GM12878 (cell line): ENCODE measurements around the gene RPL7A. TPM values are rescaled to one million over a fixed set of nuclear protein-coding genes. Genes with fewer than 3 reads are reported as not detected.

Experiments
- ATAC-seq: fragments of 200-7000 bp; cut with Tn5 transposase; 3 replicates; pipeline ENCODE4 v1.9.1; 2020; ENCODE audit warnings: mild to moderate bottlenecking, moderate library complexity
- BruUV-seq: library from RNA; stranded (reverse); fragments of 400-500 nt; replicated peaks from 2 replicates; lab custom pipeline; 2021; lab: Mats Ljungman, UMichigan
- CTCF ChIA-PET: fragments of 300-600 bp; sonication (Branson Sonifier 250); formaldehyde crosslinking; extraction: SDS; loops from one replicate; lab custom pipeline; 2021; ENCODE audit warnings: inconsistent platforms; lab: Yijun Ruan, JAX
- POLR2A ChIA-PET: fragments of 350-600 bp; formaldehyde crosslinking; extraction: SDS; loops from one replicate; lab custom pipeline; 2021; ENCODE audit warnings: inconsistent platforms; lab: Charles Lee
- RAD21 ChIA-PET: fragments of 300-600 bp; sonication (Branson Sonifier 250); formaldehyde crosslinking; loops from one replicate; lab custom pipeline; 2023; ENCODE audit warnings: antibody characterized with exemption; ENCODE audit not compliant: unreplicated experiment; lab: Charles Lee
- SMC1A ChIA-PET: fragments of 300-600 bp; sonication (Branson Sonifier 250); formaldehyde crosslinking; loops from one replicate; lab custom pipeline; 2023; ENCODE audit not compliant: unreplicated experiment, uncharacterized antibody; lab: Charles Lee
- DNase-seq: peaks from one replicate; pipeline ENCODE4 v3.0.0-alpha.2; 2011; ENCODE audit warnings: low read depth, low spot score
- FAIRE-seq: peaks from 3 replicates; lab custom pipeline; 2011; peaks lifted over from hg19 to GRCh38; lab: Jason Lieb, UNC
- H2AFZ ChIP-seq: 2 replicates; pipeline ENCODE4 v1.6.0; 2011; ENCODE audit warnings: low read depth, low read length, control low read depth; ENCODE audit not compliant: control insufficient read depth
- H3K27ac ChIP-seq: 2 replicates; pipeline ENCODE4 v1.5.1; 2011; ENCODE audit warnings: control low read depth; ENCODE audit not compliant: control insufficient read depth, insufficient read depth
- H3K27me3 ChIP-seq, 2 experiments: replicated peaks in 1 of 2; 2 replicates each; pipeline versions ENCODE4 v1.6.0 to v1.6.1; 2011; ENCODE audit warnings: low read length in 1 of 2; ENCODE audit not compliant: control insufficient read depth in 2 of 2, insufficient read depth in 2 of 2
- H3K36me3 ChIP-seq, 2 experiments: 2 replicates each; pipeline ENCODE4 v1.5.1; 2011; ENCODE audit warnings: low read length in 1 of 2; ENCODE audit not compliant: control insufficient read depth in 2 of 2, insufficient read depth in 2 of 2
- H3K4me1 ChIP-seq: 2 replicates; pipeline ENCODE4 v1.6.1; 2011; ENCODE audit warnings: mild to moderate bottlenecking, low read length, moderate library complexity, mixed read lengths; ENCODE audit not compliant: control insufficient read depth, insufficient read depth
- H3K4me2 ChIP-seq: 2 replicates; pipeline ENCODE4 v1.6.0; 2011; ENCODE audit warnings: control low read depth; ENCODE audit not compliant: control insufficient read depth, insufficient read depth
- H3K4me3 ChIP-seq: fragments of 200-600 bp; sonication (generic); 2 replicates; pipeline ENCODE4 v1.5.1; 2016
- H3K79me2 ChIP-seq: 2 replicates; pipeline ENCODE4 v1.6.0; 2011; ENCODE audit warnings: low read length; ENCODE audit not compliant: control insufficient read depth, insufficient read depth
- H3K9ac ChIP-seq: 2 replicates; pipeline ENCODE4 v1.8.0; 2011; ENCODE audit warnings: low read length, control low read depth, mixed read lengths; ENCODE audit not compliant: control insufficient read depth, insufficient read depth
- H3K9me3 ChIP-seq: replicated peaks from 3 replicates; pipeline ENCODE4 v1.5.1; 2011; ENCODE audit warnings: mild to moderate bottlenecking, low read length; ENCODE audit not compliant: control insufficient read depth, insufficient read depth
- H4K20me1 ChIP-seq: 2 replicates; pipeline ENCODE4 v1.6.0; 2011; ENCODE audit not compliant: control insufficient read depth, insufficient read depth
- CBFB ChIP-seq: IDR thresholded peaks from 2 replicates; pipeline ENCODE4 v1.6.1; 2016; ENCODE audit warnings: antibody characterized with exemption, low read depth
- CREM ChIP-seq: IDR thresholded peaks from 2 replicates; pipeline ENCODE4 v1.6.1; 2014; ENCODE audit warnings: antibody characterized with exemption, low read depth
- FOXK2 ChIP-seq: fragments of 450-650 bp; IDR thresholded peaks from 2 replicates; pipeline ENCODE4 v1.6.1; 2017; ENCODE audit warnings: mild to moderate bottlenecking, moderate library complexity
- HDAC6 ChIP-seq: fragments of 200-600 bp; sonication (generic); IDR thresholded peaks from one replicate; pipeline ENCODE4 v1.8.0; 2017; ENCODE audit warnings: antibody characterized with exemption; ENCODE audit not compliant: unreplicated experiment
- KDM1A ChIP-seq: fragments of 200-600 bp; sonication (generic); IDR thresholded peaks from 2 replicates; pipeline ENCODE4 v1.6.1; 2016; ENCODE audit warnings: borderline replicate concordance
- KLF5 ChIP-seq: fragments of 450-650 bp; IDR thresholded peaks from 2 replicates; pipeline ENCODE4 v1.6.1; 2014; ENCODE audit warnings: mild to moderate bottlenecking; ENCODE audit not compliant: partially characterized antibody
- MTA3 ChIP-seq: IDR thresholded peaks from 2 replicates; pipeline ENCODE4 v1.6.1; 2012; ENCODE audit warnings: low read length, inconsistent platforms, borderline replicate concordance
- RAD51 ChIP-seq: fragments of 450-650 bp; IDR thresholded peaks from 2 replicates; pipeline ENCODE4 v1.6.1; 2016; ENCODE audit warnings: moderate library complexity, mild to moderate bottlenecking, inconsistent platforms
- TBL1XR1 ChIP-seq: IDR thresholded peaks from 2 replicates; pipeline ENCODE4 v1.6.1; 2012; ENCODE audit warnings: low read depth, low read length, improper control_type of control experiment
- ZNF24 ChIP-seq: fragments of 450-650 bp; IDR thresholded peaks from 2 replicates; pipeline ENCODE4 v1.6.1; 2017; ENCODE audit warnings: antibody characterized with exemption, mild to moderate bottlenecking
- whole genome bisulfite sequencing: methylation state at CpG from one replicate; pipeline ENCODE4 v1.1.6; 2016; ENCODE audit warnings: low lambda C conversion rate; ENCODE audit not compliant: insufficient replicate concordance, insufficient coverage; ENCODE audit errors: missing lambda C conversion rate; 5-methylcytosine and 5-hydroxymethylcytosine counted together
- in situ Hi-C: fragments of 300-500 bp; cut with MboI; formaldehyde crosslinking; loops from 9 replicates; pipeline ENCODE4 v1.14.3; 2018; ENCODE audit warnings: mixed read lengths
- intact Hi-C: fragments of 100-400 bp; cut with micrococcal nuclease; formaldehyde crosslinking; loops from one replicate; pipeline ENCODE4 v1.14.2; 2022; ENCODE audit not compliant: unreplicated experiment
- polyA plus RNA-seq, 11 experiments: library from polyadenylated mRNA; depleted of rRNA in 4 of 11; unstranded in 6 of 11; stranded (reverse) in 5 of 11; fragments of >200 nt; fragmentation: Nextera tagmentation in 4 of 11; fragmentation: Illumina TruSeq in 1 of 11; extraction: Ambion mirVana in 4 of 11; extraction: Trizol in 1 of 11; gene quantifications; 1 replicate in 1 of 11; 2 replicates in 10 of 11; pipeline versions ENCODE4 v1.2.1 to v1.2.3, GENCODE V29; 2011 to 2016; ENCODE audit warnings: inconsistent platforms in 2 of 11, missing spikeins in 2 of 11, low read depth in 1 of 11
- total RNA-seq, 4 experiments: library from RNA; depleted of rRNA in 3 of 4; stranded (reverse); fragments of >200 nt in 3 of 4; fragmentation: Illumina TruSeq in 1 of 4; extraction: Trizol in 1 of 4; gene quantifications; 2 replicates each; pipeline versions ENCODE4 v1.2.1 to v1.2.3, GENCODE V29; 2013 to 2021
- TF ChIP-seq, protein P1 (sequence below): fragments of 450-650 bp; formaldehyde crosslinking; IDR thresholded peaks from 2 replicates; pipeline ENCODE4 v1.5.0; 2022; ENCODE audit warnings: mild to moderate bottlenecking, missing genetic modification characterization
- TF ChIP-seq, protein P2 (sequence below): fragments of 450-650 bp; IDR thresholded peaks from 2 replicates; pipeline ENCODE4 v1.6.1; 2017; ENCODE audit warnings: low read depth, mild to moderate bottlenecking, moderate library complexity

RPL7A gene
- total and polyA plus RNA-seq, 10 of the 15 experiments (the other 5 are each of a cell fraction or from before 2014, with no cell fraction given): 917 to 5,193 (median 3,326) TPM

DNA sequence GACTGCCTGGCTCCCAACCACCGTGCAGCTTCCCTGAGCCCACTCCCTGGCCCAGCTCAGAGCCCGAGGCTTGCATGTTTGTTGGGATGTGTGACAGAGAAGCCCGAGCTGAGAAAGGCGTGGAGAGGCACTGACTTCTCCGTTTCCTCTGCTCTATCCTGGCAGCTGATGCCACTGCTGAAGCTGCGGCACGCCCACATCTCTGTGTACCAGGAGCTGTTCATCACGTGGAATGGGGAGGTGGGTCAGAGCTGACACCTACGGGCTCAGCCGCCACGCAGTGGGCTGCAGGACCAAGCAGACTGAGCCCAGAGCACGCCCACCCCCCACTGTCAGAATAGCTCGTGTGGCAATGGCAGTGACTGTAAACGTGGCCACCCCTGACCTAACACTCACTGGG lies 37.4 kb downstream of the RPL7A start (continued):
- TF ChIP-seq, protein P1, sequence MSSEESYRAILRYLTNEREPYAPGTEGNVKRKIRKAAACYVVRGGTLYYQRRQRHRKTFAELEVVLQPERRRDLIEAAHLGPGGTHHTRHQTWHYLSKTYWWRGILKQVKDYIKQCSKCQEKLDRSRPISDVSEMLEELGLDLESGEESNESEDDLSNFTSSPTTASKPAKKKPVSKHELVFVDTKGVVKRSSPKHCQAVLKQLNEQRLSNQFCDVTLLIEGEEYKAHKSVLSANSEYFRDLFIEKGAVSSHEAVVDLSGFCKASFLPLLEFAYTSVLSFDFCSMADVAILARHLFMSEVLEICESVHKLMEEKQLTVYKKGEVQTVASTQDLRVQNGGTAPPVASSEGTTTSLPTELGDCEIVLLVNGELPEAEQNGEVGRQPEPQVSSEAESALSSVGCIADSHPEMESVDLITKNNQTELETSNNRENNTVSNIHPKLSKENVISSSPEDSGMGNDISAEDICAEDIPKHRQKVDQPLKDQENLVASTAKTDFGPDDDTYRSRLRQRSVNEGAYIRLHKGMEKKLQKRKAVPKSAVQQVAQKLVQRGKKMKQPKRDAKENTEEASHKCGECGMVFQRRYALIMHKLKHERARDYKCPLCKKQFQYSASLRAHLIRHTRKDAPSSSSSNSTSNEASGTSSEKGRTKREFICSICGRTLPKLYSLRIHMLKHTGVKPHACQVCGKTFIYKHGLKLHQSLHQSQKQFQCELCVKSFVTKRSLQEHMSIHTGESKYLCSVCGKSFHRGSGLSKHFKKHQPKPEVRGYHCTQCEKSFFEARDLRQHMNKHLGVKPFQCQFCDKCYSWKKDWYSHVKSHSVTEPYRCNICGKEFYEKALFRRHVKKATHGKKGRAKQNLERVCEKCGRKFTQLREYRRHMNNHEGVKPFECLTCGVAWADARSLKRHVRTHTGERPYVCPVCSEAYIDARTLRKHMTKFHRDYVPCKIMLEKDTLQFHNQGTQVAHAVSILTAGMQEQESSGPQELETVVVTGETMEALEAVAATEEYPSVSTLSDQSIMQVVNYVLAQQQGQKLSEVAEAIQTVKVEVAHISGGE (CRISPR knock-in tag): no peak
- TF ChIP-seq FOXK2 (no peak), KDM1A (no peak), HDAC6 (no peak)
- TF ChIP-seq, protein P2, sequence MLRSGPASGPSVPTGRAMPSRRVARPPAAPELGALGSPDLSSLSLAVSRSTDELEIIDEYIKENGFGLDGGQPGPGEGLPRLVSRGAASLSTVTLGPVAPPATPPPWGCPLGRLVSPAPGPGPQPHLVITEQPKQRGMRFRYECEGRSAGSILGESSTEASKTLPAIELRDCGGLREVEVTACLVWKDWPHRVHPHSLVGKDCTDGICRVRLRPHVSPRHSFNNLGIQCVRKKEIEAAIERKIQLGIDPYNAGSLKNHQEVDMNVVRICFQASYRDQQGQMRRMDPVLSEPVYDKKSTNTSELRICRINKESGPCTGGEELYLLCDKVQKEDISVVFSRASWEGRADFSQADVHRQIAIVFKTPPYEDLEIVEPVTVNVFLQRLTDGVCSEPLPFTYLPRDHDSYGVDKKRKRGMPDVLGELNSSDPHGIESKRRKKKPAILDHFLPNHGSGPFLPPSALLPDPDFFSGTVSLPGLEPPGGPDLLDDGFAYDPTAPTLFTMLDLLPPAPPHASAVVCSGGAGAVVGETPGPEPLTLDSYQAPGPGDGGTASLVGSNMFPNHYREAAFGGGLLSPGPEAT: no peak
- TF ChIP-seq, all 136 proteins: peak for 0

DNA sequence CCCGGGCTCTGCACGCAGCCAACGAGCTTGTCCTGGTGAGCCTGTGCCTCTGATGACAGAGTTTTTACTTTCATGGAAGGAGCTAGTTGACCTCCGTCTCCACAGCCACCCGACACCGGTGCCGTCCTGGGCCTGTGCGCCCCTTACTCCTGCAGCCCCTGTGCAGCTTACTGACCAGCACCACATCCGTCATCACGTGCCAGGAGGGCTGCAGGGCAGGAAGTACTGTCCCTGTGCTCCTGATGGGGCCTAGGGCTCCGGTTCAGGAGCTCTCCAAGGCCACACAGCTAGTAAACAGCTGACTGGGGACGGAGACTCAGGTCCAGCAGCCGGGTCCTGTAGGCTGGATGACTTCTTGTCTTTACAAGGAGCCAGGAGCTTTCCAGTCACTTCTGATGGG lies 38.3 kb downstream of the RPL7A start:
- ChIA-PET RAD21 (no interaction called here), CTCF (interaction anchor here (0.6 to 1.3 kb wide), 2 partner anchors 10 to 110 kb away, joined by 3 read pairs; partner anchors contain the start of gene STKLD1)

More for the DNA sequence above, 38.3 kb downstream of the RPL7A start:
- Histone ChIP-seq H3K79me2 (no peaks in the 10 kb centered on the region), H3K9me3 (no peaks in the 10 kb centered on the region), H3K27ac (no peak overlapping the region), H3K4me2 (no peak overlapping the region), H3K27me3 (no peaks in the 10 kb centered on the region), H3K36me3 (no peaks in the 10 kb centered on the region), H4K20me1 (no peaks in the 10 kb centered on the region)
- ATAC-seq: no peak
- DNase-seq: no peak
- no peak for FAIRE-seq
- in situ Hi-C loops: no loop called here
- BruUV-seq: no TSS peak
- 46% methylated on average over 13 of the region's 13 CpGs for WGBS
- TF ChIP-seq TBL1XR1 (no peak), RAD51 (no peak), CREM (no peak), MTA3 (no peak), ZNF24 (no peak), CBFB (no peak), KLF5 (no peak)
- TF ChIP-seq, all 136 proteins: peak for 0
- Histone ChIP-seq H3K4me1 (no peaks in the 10 kb centered on the region), H3K9ac (no peak overlapping the region), H3K4me3 (no peak overlapping the region), H2AFZ (no peak overlapping the region)
- intact Hi-C loops: no loop called here
- POLR2A ChIA-PET: no interaction called here
- SMC1A ChIA-PET: no interaction called here
